ENCODE measurements around the gene NRG2.

GRCh38 chr5:140075371-140075770 is 32.3 kb upstream of the NRG2 start:
- TF ChIP-seq CTCF (IDR thresholded peaks at IDR 0.05; ENCODE audit: insufficient read depth, low read length) (no peak), REST (IDR thresholded peaks at IDR 0.05; ENCODE audit: insufficient replicate concordance, low read depth) (no peak)

Data from HL-60 (cell line).